HG02885 (cell line): ENCODE results near the gene ZNF831.
A peak's percentile ranks its signal among the peaks of the same experiment; 100 is the strongest.

Source experiments
- ATAC-seq: cut with Tn5 transposase; IDR thresholded peaks from one replicate; pipeline ENCODE4 v1.9.1; 2021; ENCODE audit warnings: mild to moderate bottlenecking; ENCODE audit not compliant: unreplicated experiment, poor library complexity

The ZNF831 gene

GRCh38 chr20:59207235-59207634 lies 43.6 kb downstream of the ZNF831 start:
- no peak for ATAC-seq

DNA sequence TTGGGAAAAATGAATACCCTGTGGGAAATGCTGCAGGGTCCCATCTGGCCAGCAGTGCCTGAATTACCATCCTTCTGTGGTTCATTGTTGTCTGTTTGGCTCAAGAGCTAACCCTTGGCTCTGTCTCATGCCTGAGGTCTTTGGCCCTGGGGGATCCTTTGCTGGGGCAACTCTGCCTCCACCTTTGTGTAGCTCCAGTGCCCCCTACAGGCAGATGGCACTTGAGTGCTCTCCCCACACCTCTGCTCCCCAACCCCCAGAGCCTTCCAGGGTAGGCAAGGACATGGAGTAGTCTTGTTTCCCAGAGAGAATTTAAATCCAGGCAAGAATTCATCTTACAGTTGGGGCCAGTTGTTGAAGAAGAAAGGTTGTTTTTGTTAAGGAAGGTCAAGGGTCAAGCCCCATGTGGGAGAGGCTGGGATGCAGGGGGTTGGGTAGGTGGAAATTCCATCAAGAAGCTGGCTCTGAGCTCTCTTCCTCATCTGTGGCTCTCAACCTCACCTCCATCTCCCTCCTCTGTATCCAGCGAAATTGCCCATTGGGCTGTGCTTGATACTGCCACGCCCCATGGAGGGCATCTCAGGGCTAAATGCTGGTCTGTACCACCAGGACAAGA lies 44.2 kb downstream of the ZNF831 start:
- ATAC-seq, result peak; percentile 50

GRCh38 chr20:59210186-59210585 lies 46.6 kb downstream of the ZNF831 start:
- no peak for ATAC-seq

- no peak for ATAC-seq
These were observed 47.7 kb downstream of the ZNF831 start for GRCh38 chr20:59211208-59211765.

- no peak for ATAC-seq
These were observed 50.5 kb downstream of the ZNF831 start for GRCh38 chr20:59214073-59214472.

GRCh38 chr20:59214606-59215547 lies 51.3 kb downstream of the ZNF831 start:
- no peak for ATAC-seq

- no peak for ATAC-seq
These were observed 53.6 kb downstream of the ZNF831 start for GRCh38 chr20:59217173-59217572.

DNA sequence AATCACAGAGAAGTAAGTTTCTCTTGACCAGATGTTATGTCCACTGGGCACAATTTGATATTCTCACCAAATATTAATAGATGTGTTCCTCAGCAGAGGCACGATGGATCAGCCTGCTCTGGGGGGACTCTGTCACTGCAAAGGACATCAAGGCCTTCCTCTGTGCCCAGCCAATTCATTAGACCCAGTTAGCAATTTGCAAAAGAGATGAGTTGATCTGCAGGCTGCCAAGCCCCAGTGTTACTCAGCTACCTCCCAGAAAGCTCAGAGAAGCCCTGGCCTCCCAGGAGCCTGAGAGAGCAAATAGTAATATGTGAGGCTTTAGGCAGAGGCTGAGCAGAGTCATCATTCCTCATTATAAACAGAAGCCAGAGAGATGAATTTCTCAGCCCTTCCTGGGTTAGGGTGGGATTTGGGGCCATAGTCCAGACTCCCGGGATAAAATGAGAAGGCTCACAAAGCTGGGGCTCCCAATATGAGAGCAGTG lies 54.2 kb downstream of the ZNF831 start:
- no peak for ATAC-seq

DNA sequence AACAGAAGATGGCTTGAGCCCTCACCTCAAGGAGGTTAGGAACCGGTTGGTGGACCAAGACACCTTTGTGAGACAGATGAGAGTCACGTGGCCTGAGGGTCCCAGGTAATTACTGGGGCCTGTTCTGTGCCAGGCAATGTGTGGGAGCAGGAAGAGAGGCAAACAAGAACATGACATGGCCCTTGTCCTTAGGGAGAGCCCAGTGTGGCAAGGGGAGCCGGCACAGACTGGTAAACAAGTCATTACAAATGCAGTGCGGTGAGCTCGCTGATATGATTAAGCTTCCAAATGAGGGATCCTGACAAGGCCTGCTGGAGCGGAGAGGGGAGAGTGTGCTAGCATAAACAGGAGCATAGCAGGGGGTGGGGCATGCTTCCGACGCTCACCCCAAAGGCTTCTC lies 55.6 kb downstream of the ZNF831 start:
- no peak for ATAC-seq

DNA sequence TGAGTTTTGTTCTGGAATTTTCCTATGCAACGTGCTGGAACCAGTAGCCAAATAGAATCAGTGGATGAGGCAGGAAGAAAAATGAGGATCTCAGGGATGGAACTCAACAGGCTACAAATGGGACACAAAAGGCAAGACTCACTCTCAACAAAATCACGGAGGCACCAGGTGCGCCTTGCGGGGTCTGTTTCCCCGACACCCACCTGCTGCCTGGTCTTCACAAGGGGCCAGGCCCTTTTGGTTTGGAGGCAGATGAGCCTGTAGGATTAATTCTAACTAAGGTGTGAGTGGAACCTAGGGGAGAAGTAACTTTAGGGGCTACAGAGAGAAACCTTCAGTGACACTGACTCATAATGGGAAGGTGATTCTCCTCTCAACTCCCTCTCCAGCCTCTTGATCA lies 56.5 kb downstream of the ZNF831 start:
- no peak for ATAC-seq

- ATAC-seq, result no peak
These were observed 57.6 kb downstream of the ZNF831 start for GRCh38 chr20:59221049-59221706.

- no peak for ATAC-seq
These were observed 58.2 kb downstream of the ZNF831 start for GRCh38 chr20:59221707-59222252.

DNA sequence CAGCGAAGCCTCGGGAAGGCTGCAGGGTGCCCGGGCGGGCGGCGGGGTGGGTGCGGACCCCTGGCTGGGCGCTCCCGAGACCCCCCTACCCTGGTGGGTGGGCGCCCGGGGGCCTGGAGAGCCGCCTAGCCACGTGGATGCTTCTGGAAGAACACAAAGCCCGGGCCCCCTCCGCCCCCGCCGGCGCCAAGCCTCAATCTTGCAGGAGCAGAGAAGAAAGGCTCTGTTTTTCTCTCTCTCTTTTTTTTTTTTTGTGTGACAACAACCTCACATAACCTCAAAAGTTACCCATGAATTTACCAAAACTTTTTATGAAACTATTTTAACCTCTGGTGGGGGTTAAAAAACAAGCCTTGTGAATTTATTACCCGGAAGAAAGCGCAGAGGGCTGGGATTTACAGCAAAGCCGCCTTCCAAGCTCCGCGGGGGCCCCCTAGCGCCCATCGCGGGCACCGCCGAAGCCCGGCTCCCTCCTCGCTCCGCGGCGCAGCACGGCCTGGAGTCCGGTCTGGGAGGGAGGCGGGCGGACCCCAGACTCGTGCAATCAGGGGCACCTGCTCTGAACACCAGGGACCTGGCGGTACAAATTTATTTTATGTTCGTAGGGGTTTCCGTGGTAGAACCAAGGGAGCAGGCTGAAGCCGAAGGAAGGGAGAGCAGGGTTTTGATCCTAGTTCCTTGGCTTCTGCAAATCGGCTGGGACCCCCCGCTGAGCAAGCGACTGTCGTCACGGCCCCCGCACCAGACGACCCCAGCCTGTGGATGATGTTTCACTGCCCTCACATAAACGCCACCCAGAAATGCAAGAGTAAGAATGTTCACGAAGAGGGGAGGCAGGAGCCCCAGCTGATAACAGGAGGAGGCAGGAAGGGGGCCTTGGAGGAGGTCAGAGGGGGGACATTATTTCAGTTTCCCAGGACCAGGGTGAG lies 58.9 kb downstream of the ZNF831 start:
- peak; percentile 82 for ATAC-seq

DNA sequence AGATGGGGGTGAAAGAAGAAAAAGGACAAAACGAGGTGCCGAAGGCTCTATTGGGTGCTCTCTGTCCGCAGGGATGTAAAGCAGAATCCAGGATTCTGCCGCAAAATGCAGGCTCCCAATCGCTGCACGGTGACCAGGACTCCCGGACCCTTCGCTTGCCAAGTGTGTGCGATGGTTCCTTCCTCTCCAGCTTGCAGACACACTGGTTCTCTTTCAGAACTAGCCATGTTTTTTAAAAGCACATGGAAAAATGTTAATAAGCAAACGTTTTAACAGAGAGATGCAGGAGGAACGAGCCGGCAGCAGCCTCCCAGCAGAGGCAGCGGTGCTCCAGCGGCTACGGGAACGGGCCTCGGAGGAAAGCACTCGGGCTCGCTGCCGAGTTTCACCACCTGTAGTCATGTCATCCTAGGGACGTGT lies 59.6 kb downstream of the ZNF831 start:
- ATAC-seq, result no peak

DNA sequence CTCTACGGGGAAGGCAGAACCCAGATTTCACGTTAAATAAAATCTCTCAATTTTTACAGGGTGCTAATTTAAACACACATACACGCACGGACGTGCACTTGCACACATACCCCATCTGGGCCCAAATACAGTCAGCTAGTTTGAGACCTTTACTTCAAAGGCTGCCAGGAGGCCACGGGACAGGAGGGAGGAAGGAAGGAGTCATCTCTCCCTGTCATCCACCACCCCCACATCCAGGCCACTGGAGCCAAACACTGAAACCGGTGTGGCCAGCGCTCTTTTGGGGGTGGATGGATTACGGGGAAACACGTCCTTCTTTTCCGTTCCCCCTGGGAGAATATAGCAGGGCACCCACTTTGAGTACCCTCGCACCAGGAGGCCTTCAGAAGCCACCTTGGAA lies 60.1 kb downstream of the ZNF831 start:
- ATAC-seq, result no peak

DNA sequence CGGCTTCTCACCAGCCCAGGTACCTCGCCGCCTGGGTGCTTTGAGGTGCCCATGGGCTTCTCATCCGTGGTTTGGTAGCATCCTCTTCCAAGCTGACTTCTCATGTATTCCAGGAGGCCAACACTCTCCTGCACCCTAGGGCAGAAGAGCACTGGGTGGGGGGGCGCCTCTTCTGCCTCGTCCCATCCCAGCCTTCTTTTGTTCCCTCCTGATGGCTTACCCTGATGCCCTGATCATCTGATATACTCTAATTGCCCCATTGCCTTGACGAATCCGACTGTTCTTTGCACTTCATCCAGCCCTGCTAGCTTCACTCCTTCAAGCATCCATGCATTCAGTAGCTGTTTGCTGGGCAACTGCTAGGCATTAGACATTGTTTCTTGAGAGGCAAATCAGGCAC lies 60.6 kb downstream of the ZNF831 start:
- no peak for ATAC-seq

DNA sequence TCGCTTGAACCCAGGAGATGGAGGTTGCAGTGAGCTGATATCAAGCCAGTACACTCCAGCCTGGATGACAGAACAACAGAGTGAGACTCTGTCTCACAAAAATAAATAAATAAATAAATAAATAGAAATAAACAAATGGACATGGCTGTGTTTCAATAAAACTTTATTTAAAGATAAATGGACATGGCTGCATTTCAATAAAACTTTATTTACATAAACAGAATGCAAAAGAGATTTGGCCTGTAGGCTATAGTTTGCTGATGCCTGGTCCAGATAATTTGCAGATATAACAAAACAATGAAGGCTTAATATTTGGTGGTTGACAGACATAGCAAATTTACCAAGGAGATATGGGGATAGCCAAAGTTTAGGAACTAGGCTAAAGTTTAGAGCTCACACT lies 66.8 kb downstream of the ZNF831 start:
- ATAC-seq, result no peak

- ATAC-seq, result no peak
These were observed 67.6 kb downstream of the ZNF831 start for GRCh38 chr20:59231124-59231804.

GRCh38 chr20:59232618-59233017 lies 69.0 kb downstream of the ZNF831 start:
- no peak for ATAC-seq
